Muscle of arm (tissue), 14 donors: ENCODE data around the gene C3orf38. TPM values are rescaled to one million over a fixed set of nuclear protein-coding genes. Genes with fewer than 3 reads are reported as not detected.
A peak's percentile ranks its signal among the peaks of the same experiment; 100 is the strongest.
"Not testable (repeated sequence)": the region's sequence is repeated elsewhere in the genome, so short reads cannot be mapped to it uniquely, and the experiment has no call there.

Source experiments
- DNase-seq: peaks from one replicate; pipeline ENCODE4 v3.0.0-alpha.2; 2013
- long read RNA-seq, 11 donors: transcript quantifications; one replicate each; lab custom pipeline, GENCODE V29; 2026
- polyA plus RNA-seq, 12 donors: library from polyadenylated mRNA; unstranded; fragments of 120-200 nt; gene quantifications; one replicate each; pipeline ENCODE4 v1.2.1, GENCODE V29; 2013; ENCODE audit not compliant: insufficient read length in 12 of 12

Gene C3orf38
- polyA plus RNA-seq, result 10 to 100 TPM in 11 of 12 donors, not detected in 1; 14.6 to 24.5 (median 20.2) TPM
- long read RNA-seq, donor 1, transcript C3orf38-201 (3 exons, 2,633 nt), result major isoform, 6 of 6 reads
- long read RNA-seq, donor 1, partial matches to known transcripts, result 0 of 6 reads
- long read RNA-seq, donor 1, other reads (novel, unspliced or antisense), result 0 of 6 reads
- long read RNA-seq, donor 2, transcript C3orf38-201 (3 exons, 2,633 nt), result major isoform, 6 of 6 reads
- long read RNA-seq, donor 2, partial matches to known transcripts, result 0 of 6 reads
- long read RNA-seq, donor 2, other reads (novel, unspliced or antisense), result 0 of 6 reads
- long read RNA-seq, donor 3, partial matches to known transcripts, result 0 of 1 reads
- long read RNA-seq, donor 3, other reads (novel, unspliced or antisense), result 0 of 1 reads
- long read RNA-seq, donor 4, partial matches to known transcripts, result 0 of 1 reads
- long read RNA-seq, donor 4, other reads (novel, unspliced or antisense), result 0 of 1 reads
- long read RNA-seq, donor 5, transcript C3orf38-201 (3 exons, 2,633 nt), result major isoform, 9 of 9 reads
- long read RNA-seq, donor 5, partial matches to known transcripts, result 0 of 9 reads
- long read RNA-seq, donor 5, other reads (novel, unspliced or antisense), result 0 of 9 reads
- long read RNA-seq, donor 6, transcript C3orf38-201 (3 exons, 2,633 nt), result major isoform, 5 of 5 reads
- long read RNA-seq, donor 6, partial matches to known transcripts, result 0 of 5 reads
- long read RNA-seq, donor 6, other reads (novel, unspliced or antisense), result 0 of 5 reads
- long read RNA-seq, donor 7, partial matches to known transcripts, result 5 of 8 reads
- long read RNA-seq, donor 7, other reads (novel, unspliced or antisense), result 0 of 8 reads
- long read RNA-seq, donor 8, transcript C3orf38-201 (3 exons, 2,633 nt), result major isoform, 9 of 9 reads
- long read RNA-seq, donor 8, partial matches to known transcripts, result 0 of 9 reads
- long read RNA-seq, donor 8, other reads (novel, unspliced or antisense), result 0 of 9 reads
- long read RNA-seq, donor 9, partial matches to known transcripts, result 0 of 3 reads
- long read RNA-seq, donor 9, other reads (novel, unspliced or antisense), result 0 of 3 reads
- long read RNA-seq, donor 10, transcript C3orf38-201 (3 exons, 2,633 nt), result major isoform, 8 of 8 reads
- long read RNA-seq, donor 10, partial matches to known transcripts, result 0 of 8 reads
- long read RNA-seq, donor 10, other reads (novel, unspliced or antisense), result 0 of 8 reads
- long read RNA-seq, donor 11, transcript C3orf38-201 (3 exons, 2,633 nt), result major isoform, 8 of 8 reads
- long read RNA-seq, donor 11, partial matches to known transcripts, result 0 of 8 reads
- long read RNA-seq, donor 11, other reads (novel, unspliced or antisense), result 0 of 8 reads

- peak; percentile 94 for DNase-seq
These were observed at the start of gene C3orf38 for GRCh38 chr3:88149509-88150362. Gene C3orf38, plus strand, starts transcription at chr3:88149959. Its CDS starts 94 bp downstream, at chr3:88150053.

GRCh38 chr3:88101142-88101541 lies 48.6 kb upstream of the C3orf38 start:
- no peak for DNase-seq

GRCh38 chr3:88105325-88105724 lies 44.4 kb upstream of the C3orf38 start:
- no peak for DNase-seq

- no peak for DNase-seq
These were observed 37.5 kb upstream of the C3orf38 start for GRCh38 chr3:88112289-88112688.

GRCh38 chr3:88113311-88114162 lies 36.2 kb upstream of the C3orf38 start:
- DNase-seq, result peak; percentile 55

- no peak for DNase-seq
These were observed 34.7 kb upstream of the C3orf38 start for GRCh38 chr3:88114878-88115549.

GRCh38 chr3:88117683-88118082 lies 32.1 kb upstream of the C3orf38 start:
- no peak for DNase-seq

- not testable (repeated sequence) for DNase-seq
These were observed 31.2 kb upstream of the C3orf38 start for GRCh38 chr3:88118603-88119002.

- DNase-seq, result no peak
These were observed 26.2 kb upstream of the C3orf38 start for GRCh38 chr3:88123526-88123925.

GRCh38 chr3:88131695-88132094 lies 18.1 kb upstream of the C3orf38 start:
- DNase-seq, result no peak

GRCh38 chr3:88132894-88133293 lies 16.9 kb upstream of the C3orf38 start:
- DNase-seq, result no peak

- no peak for DNase-seq
These were observed 16.0 kb upstream of the C3orf38 start for GRCh38 chr3:88133711-88134263.

- DNase-seq, result no peak
These were observed 11.9 kb upstream of the C3orf38 start for GRCh38 chr3:88137836-88138235.

GRCh38 chr3:88141458-88142083 lies 8.2 kb upstream of the C3orf38 start:
- DNase-seq, result no peak

GRCh38 chr3:88142094-88142624 lies 7.6 kb upstream of the C3orf38 start:
- no peak for DNase-seq

- no peak for DNase-seq
These were observed 2.5 kb upstream of the C3orf38 start for GRCh38 chr3:88147261-88147660.

- DNase-seq, result no peak
These were observed 1.1 kb upstream of the C3orf38 start for GRCh38 chr3:88148651-88149050.

- no peak for DNase-seq
These were observed 654 bp upstream of the C3orf38 start for GRCh38 chr3:88149101-88149508.
